GM19324 (cell line): Measurements from ENCODE around the gene HS6ST2.

Experiments used
- ATAC-seq: cut with Tn5 transposase; IDR thresholded peaks from one replicate; pipeline ENCODE4 v1.9.1; 2021; ENCODE audit warnings: mild to moderate bottlenecking, moderate library complexity; ENCODE audit not compliant: unreplicated experiment, low FRiP score

HS6ST2 gene

GRCh38 chrX:132692526-132692925 lies 265.9 kb downstream of the HS6ST2 start:
- ATAC-seq = no peak

GRCh38 chrX:132692066-132692465 lies 266.4 kb downstream of the HS6ST2 start:
- no peak for ATAC-seq

DNA sequence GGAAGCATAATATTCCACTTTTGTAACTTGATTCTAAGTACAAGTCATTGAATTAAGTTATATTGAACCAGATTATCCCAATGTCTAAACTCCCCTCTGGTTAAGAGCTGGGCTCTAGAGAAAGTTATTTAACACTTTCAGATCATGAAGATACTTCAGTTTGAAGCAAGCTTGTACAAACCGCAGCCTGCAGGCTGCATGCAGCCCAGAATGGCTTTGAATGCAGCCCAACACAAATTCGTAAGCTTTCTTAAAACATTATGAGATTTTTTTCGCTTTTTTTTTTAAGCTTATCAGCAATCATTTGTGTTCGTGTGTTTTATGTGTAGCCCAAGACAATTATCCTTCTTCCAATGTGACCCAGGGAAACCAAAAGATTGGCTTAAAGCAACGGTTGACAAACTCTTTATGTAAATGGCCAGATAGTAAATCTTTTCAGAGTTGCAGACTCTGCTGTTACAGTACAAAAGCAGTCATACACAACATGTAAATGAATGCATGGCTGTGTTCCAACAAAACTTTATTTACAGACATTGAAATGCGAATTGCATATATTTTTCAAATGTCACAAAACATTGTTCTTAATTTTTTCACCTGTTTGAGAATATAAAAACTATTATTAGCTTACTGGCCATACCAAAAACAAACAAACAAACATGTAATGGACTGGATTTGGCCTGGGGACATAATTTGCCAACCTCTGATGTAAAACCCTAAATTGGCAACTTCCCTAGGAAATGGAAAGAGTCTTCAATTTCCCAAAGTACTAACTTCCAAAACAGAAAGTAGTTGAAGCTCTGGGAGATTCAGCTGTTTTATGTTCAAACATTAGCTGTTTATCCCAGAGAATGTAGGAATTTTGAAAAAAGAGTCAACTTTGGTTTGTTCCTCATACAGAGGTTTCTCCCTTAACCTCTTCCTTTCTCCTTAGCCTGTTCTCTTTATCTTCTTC lies 268.5 kb downstream of the HS6ST2 start:
- ATAC-seq = no peak

DNA sequence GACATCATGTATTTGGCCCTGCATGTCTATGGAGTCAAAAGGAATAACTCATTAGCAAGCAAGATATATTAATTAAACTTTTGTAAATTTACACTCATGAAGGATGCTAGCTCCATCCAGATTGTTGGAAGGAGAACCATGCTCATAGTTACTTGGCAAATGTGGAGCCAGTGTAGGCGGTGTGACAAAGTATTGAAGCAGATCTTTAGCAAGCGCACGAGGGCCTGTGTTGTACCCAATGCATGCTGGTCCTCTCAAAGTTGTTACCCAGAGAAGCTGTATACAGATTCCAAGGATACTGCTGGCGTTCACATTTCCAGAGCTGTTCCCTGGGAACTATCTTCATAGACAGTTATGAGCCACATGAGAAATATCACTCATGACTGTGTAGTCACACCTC lies 273.2 kb downstream of the HS6ST2 start:
- ATAC-seq = no peak

- ATAC-seq = no peak
These were observed 281.2 kb downstream of the HS6ST2 start for GRCh38 chrX:132677233-132677716.

- no peak for ATAC-seq
These were observed 281.8 kb downstream of the HS6ST2 start for GRCh38 chrX:132676561-132677186.

GRCh38 chrX:132676102-132676501 lies 282.3 kb downstream of the HS6ST2 start:
- ATAC-seq = no peak

- ATAC-seq = no peak
These were observed 285.1 kb downstream of the HS6ST2 start for GRCh38 chrX:132673331-132673730.

- no peak for ATAC-seq
These were observed 287.2 kb downstream of the HS6ST2 start for GRCh38 chrX:132671229-132671641.

DNA sequence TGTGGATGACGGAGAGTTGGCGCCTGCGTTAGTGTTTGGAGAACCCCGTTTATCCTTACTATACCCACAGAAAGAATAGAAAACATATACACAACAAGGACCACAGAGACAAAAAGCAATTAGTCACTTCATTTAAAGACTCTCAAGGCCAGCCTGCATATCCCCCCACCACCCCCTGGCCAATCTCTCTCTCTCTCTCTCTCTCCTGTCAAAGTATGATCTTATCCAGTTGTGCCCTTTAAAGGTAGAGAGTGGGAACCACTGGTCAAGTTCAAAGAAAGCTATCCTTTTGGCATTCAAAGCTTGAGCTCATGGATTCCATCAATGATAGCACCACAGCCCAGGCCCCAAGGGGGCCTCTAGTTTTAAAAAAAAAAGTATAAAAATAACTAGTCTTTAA lies 289.3 kb downstream of the HS6ST2 start:
- no peak for ATAC-seq

DNA sequence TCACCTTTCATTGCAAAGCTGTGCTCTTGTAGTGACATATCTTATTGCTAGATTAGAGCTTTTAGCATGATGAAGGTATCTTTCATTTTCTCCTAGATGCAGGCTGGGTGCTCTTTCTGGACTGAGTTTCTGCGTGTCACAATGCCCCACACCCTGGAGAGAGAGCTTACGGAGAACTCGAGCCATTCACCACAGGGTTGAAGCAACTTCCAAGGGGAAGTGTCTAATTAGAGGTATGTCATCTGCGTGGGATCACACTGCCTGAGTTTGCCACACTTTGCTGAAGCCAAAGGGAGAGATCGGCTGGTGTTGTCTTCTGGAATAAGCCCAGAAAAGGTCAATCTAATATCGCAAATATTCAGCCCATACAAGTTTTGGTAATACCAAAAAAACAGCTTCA lies 290.3 kb downstream of the HS6ST2 start:
- no peak for ATAC-seq

DNA sequence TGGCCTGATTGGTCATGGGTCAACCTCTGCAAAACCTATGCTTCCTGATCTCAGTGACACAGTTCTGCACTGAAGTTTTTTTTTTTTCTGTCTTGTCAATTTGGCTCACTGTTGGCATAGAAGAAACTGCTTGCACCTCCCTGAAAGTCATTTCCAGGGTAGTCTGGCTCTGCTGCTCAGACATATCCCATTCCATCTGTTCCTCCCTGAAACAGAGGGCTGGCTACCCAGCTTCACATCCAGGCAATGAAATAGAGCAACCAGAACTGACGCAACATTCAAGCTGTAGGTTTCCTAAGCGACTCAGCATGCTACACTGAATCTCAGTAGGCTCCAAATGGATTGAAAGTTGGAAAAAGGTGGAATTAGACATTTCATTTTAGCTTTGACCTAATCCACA lies 292.8 kb downstream of the HS6ST2 start:
- ATAC-seq = no peak

- ATAC-seq = no peak
These were observed 294.2 kb downstream of the HS6ST2 start for GRCh38 chrX:132664273-132664672.

DNA sequence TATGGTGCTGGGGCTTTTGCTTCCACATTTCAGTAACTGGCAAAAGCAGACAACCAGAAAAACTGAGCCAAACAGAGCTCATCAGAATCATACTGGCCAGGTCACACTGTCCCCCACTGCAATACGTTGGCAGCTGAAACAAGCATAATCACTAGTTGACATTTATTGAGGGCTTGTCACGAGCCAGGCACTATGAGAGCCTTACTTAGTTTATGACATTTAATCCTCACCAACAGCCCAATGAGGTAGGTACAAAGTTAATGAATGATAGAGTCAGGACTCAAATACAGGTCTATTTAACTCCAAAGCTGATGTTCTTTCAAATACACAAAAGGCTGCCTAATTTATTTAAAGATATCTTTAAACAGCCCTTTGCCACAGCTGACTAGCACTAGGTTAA lies 295.6 kb downstream of the HS6ST2 start:
- ATAC-seq = no peak

- no peak for ATAC-seq
These were observed 300.6 kb downstream of the HS6ST2 start for GRCh38 chrX:132657876-132658275.

DNA sequence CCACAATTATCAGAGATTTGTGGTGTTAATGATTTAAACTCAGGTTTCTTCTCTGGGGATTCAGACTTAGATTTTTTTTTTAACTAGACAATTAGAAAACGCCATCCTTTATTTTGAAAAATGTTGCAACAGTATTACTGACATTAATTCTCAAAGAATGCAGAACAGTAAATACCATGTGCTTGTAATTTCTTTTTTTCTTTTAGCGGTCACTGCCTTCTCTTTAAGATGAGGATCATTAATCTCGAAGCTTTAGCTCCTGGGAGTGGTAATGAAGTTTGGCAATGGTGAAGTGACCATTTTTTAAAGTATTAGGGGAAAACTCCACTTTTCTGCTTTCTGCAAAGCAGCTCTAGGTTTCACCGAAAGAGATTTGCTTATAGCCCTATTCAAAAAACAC lies 305.6 kb downstream of the HS6ST2 start:
- ATAC-seq = no peak

- ATAC-seq = no peak
These were observed 306.9 kb downstream of the HS6ST2 start for GRCh38 chrX:132651421-132652086.

DNA sequence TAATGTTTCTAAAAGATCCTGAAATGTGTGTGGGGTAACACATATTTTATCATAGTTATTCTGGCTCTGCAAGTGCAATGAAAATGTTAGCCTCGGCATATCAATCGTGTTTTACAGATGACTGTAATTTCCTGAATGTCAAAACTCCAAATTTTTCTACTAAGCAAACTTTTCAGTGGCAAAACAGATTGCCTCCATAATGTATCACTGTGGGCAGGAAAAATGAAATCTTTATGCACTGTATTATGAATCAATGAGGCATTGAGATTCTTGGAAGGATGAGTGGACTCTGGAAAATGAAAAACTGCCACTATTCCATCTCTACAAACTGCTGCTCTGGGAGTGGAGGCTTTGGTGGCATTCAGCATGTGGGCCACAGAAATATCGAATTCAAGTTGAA lies 309.5 kb downstream of the HS6ST2 start:
- ATAC-seq = no peak

- ATAC-seq = no peak
These were observed 319.0 kb downstream of the HS6ST2 start for GRCh38 chrX:132639446-132639845.

DNA sequence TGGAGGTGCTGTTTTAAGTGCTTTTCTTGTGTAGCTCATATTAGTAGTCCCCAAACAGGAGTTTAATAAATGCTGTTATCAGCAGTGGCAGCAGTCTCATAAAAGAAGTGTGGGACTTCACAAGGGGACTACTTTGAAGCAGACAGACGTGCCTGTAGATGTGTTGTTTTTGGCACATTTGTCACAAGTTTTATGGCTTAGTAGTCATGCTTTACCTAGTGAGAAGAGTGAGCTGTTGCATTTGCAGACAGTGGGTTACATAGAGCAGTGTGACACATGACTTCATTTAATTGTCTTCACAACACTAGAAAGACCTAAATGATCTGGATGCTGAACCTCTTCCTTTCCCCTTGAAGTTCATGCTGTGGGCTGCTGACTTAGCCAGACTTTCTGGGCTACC lies 320.1 kb downstream of the HS6ST2 start:
- no peak for ATAC-seq

- no peak for ATAC-seq
These were observed 322.3 kb downstream of the HS6ST2 start for GRCh38 chrX:132636080-132636479.
